Psoas muscle (tissue), 8 donors: ENCODE results near the gene COPS4. TPM values are rescaled to one million over a fixed set of nuclear protein-coding genes. Genes with fewer than 3 reads are reported as not detected.

ENCODE experiments used
- ATAC-seq, 4 donors: fragments of 200-7000 bp; cut with Tn5 transposase; one replicate each; pipeline ENCODE4 v1.9.1; 2020; ENCODE audit warnings: moderate library complexity in 3 of 4, mild to moderate bottlenecking in 2 of 4
- DNase-seq, 2 donors: peaks; one replicate each; pipeline ENCODE4 v3.0.0-alpha.2; 2020
- H3K27ac ChIP-seq: fragments of 200-600 bp; one replicate; pipeline ENCODE4 v1.8.0; 2022
- H3K27me3 ChIP-seq, 3 donors: fragments of 200-600 bp in 1 of 3; one replicate each; pipeline versions ENCODE4 v1.6.1 to v1.8.0; 2013 to 2022; ENCODE audit warnings: low read length in 2 of 3, mild to moderate bottlenecking in 2 of 3, moderate library complexity in 1 of 3; ENCODE audit not compliant: insufficient read depth in 3 of 3
- H3K36me3 ChIP-seq, 2 donors: fragments of 200-600 bp in 1 of 2; one replicate each; pipeline versions ENCODE4 v1.6.1 to v1.8.0; 2013 to 2022; ENCODE audit warnings: low read depth in 1 of 2, mild to moderate bottlenecking in 1 of 2, moderate library complexity in 1 of 2; ENCODE audit not compliant: insufficient read depth in 1 of 2
- H3K4me1 ChIP-seq: fragments of 200-600 bp; one replicate; pipeline ENCODE4 v1.8.0; 2022
- H3K4me3 ChIP-seq: fragments of 200-600 bp; one replicate; pipeline ENCODE4 v1.8.0; 2022; ENCODE audit warnings: mild to moderate bottlenecking
- H3K9me3 ChIP-seq: fragments of 200-600 bp; one replicate; pipeline ENCODE4 v1.8.0; 2022
- CTCF ChIP-seq: fragments of 200-600 bp; IDR thresholded peaks from one replicate; pipeline ENCODE4 v1.8.0; 2022; ENCODE audit warnings: antibody characterized with exemption
- WGBS, 3 donors: extraction: QIAGEN DNeasy Blood & Tissue Kit; methylation state at CpG; one replicate each; pipeline versions ENCODE4 v1.1.6 to v1.1.7; 2013; 5-methylcytosine and 5-hydroxymethylcytosine counted together
- intact Hi-C, 2 donors: fragments of 100-400 bp; cut with DNase I; formaldehyde crosslinking; loops; one replicate each; pipeline versions ENCODE4 v1.11.0 to v1.14.2; 2022
- polyA plus RNA-seq, 3 donors: library from polyadenylated mRNA; stranded (reverse); fragments of 200-250 nt; gene quantifications; one replicate each; pipeline ENCODE4 v1.2.3, GENCODE V29; 2013
- total RNA-seq, 4 donors: library from RNA; stranded (reverse); fragmentation: NEBNext Ultra II Directional in 2 of 4; extraction: Animal tissue kit (Norgen Biotek cat#: 25700) in 2 of 4; gene quantifications; one replicate each; pipeline versions ENCODE4 v1.2.1 to v1.2.4, GENCODE V29; 2021 to 2023
- donor health status: healthy with polysubstance abuse.
- donor health status: DM: no; HTN: no; CAD: no; lungs with moderate emphysema.
- donor health status: Bipolar disorder and iron deficiency.
- donor health status: healthy.
- donor health status: DM: yes; HTN: yes; CAD: no.
- donor health status: DM: no; HTN: no; CAD: no.
- donor health status: DM: no; HTN: no; CAD: no.
- donor health status: DM: yes; HTN: yes; CAD: no.

The COPS4 gene
- total and polyA plus RNA-seq, 7 donors: 32.5 to 89.8 (median 60.2) TPM

DNA sequence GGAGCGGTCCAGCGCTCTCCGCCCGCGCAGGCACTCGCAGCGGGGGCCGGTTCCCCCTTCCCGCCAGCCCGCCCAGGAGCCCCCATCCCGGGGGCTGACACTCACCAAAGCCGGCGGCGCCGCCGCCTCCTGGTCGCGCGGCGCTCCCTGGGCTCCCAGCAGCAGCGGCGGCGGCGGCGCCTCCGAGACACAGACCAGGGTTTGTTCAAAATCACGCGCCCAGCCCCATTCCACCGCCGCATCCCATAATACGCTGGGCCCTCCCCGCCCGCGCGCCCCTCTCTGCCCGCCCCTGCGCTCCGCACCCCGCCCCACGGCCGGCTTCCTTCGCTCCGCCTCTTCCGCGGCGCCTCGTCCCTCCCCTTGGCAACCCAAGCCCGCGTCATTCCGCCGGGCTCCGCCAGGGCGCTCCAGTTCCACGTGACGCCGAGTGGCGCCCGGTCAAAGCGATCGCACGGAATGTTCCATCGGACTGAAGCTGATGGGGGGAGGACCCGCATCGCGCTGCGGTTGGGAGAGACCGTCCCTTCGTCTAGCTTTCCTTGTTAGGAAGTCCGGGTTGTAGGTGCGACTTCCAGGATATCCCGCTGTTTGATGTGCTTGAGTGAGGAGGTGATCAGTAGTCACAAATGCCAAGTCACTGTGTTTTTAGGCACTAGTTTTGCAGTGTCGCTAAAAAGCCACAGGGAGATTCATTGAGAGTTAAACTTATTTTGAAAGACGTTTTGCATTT, 22.1 kb upstream of the COPS4 start:
- no peaks in the 10 kb centered on the region for H3K27me3 ChIP-seq
- intact Hi-C loops: loop anchor here (1.0 to 10.0 kb wide), 5 partner anchors 21 to 638 kb away; partner anchors contain the start of genes COPS4 (in 1 of the 2), HNRNPD (in 1 of the 2), SEC31A (in 1 of the 2) and THAP9 (in 1 of the 2)
- H3K9me3 ChIP-seq: no peaks in the 10 kb centered on the region
- peak overlapping the region; percentile 83 for H3K27ac ChIP-seq
- H3K4me1 ChIP-seq: peaks cover 22% of the 10 kb centered on the region
- peak overlapping the region; percentile 87 for H3K4me3 ChIP-seq
- H3K36me3 ChIP-seq: no peaks in the 10 kb centered on the region
- WGBS, 3 donors: 0 to 1% (median 0%) methylated on average over 35 to 73 of the region's 73 CpGs
- peak; percentile 95 to 98 (median 97) for ATAC-seq
- peak; percentile 97 to 99 for DNase-seq
- peak; percentile 45 for TF ChIP-seq CTCF

- WGBS, 3 donors: 3 to 5% (median 3%) methylated on average over 13 of the region's 13 CpGs
- Histone ChIP-seq H3K4me1 (peaks cover 22% of the 10 kb centered on the region), H3K4me3 (peak overlapping the region; percentile 87), H3K9me3 (no peaks in the 10 kb centered on the region), H3K36me3 (no peaks in the 10 kb centered on the region), H3K27ac (peak overlapping the region; percentile 83), H3K27me3 (no peaks in the 10 kb centered on the region)
- no peak for DNase-seq
- TF ChIP-seq CTCF: no peak
- intact Hi-C loops: loop anchor here (1.0 to 10.0 kb wide), 5 partner anchors 21 to 639 kb away; partner anchors contain the start of genes COPS4 (in 1 of the 2), HNRNPD (in 1 of the 2), SEC31A (in 1 of the 2) and THAP9 (in 1 of the 2)
- peak in 1 of 4 donors; percentile 29 for ATAC-seq
Observed at GRCh38 chr4:83013420-83013867, 21.5 kb upstream of the COPS4 start.

- Histone ChIP-seq H3K4me3 (peak overlapping the region; percentile 87), H3K9me3 (no peaks in the 10 kb centered on the region), H3K27me3 (no peaks in the 10 kb centered on the region), H3K36me3 (no peaks in the 10 kb centered on the region), H3K4me1 (peaks cover 21% of the 10 kb centered on the region), H3K27ac (peak overlapping the region; percentile 83)
- intact Hi-C loops: loop anchor here (1.0 to 10.0 kb wide), 5 partner anchors 20 to 639 kb away; partner anchors contain the start of genes COPS4 (in 1 of the 2), HNRNPD (in 1 of the 2), SEC31A (in 1 of the 2) and THAP9 (in 1 of the 2)
- no peak for DNase-seq
- ATAC-seq: no peak
- TF ChIP-seq CTCF: no peak
Observed at GRCh38 chr4:83013902-83014301, 21.1 kb upstream of the COPS4 start.

DNA sequence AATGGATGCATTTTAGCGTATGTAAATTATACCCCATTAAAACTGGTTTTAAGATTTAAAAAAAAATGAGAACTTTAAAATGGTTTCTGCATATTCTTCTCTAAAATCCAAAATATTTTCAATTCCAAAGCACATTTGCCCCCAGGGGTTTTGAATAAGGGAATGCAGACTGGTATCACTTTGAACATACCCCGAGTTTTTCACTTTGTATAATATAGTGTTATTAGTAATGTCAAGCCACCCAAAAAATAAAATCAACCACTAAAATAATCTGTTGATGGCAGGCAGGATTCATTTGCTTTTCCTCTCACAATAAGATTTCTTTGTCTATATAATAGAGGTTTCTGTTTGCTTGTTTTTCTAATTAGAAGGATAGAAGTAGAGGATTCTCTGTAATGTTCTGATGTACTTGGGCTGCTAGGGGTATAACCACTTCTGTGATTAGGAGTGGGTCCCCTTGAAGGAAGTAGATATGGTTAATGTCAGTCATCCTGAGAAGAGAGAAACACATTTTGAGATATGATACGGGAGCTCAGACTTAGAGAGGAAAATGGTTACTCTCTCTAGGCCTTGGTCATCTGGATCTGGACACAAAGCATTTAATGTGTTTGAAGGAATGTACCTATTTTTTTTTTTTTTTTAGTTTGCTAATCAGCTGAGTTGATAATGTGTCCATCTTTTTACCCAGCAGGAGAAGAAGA, 15.0 kb upstream of the COPS4 start:
- WGBS, 3 donors: 83 to 89% (median 85%) methylated on average over 3 of the region's 3 CpGs
- intact Hi-C loops: loop anchor here in 1 of 2 donors (10.0 kb wide), 1 partner anchor 645 kb away; the partner anchor contains the start of gene HNRNPD
- H3K27me3 ChIP-seq: no peaks in the 10 kb centered on the region

More for the DNA sequence above, 15.0 kb upstream of the COPS4 start:
- Histone ChIP-seq H3K9me3 (no peaks in the 10 kb centered on the region), H3K4me1 (no peaks in the 10 kb centered on the region), H3K36me3 (no peaks in the 10 kb centered on the region), H3K4me3 (no peak overlapping the region), H3K27ac (no peak overlapping the region)
- DNase-seq (no peak), ATAC-seq (no peak)
- no peak for TF ChIP-seq CTCF
